Body of pancreas (tissue), 4 donors: Measurements from ENCODE around the gene SYP.

Experiments used
- CTCF ChIP-seq, 7 experiments: fragments of 450-650 bp in 4 of 7; fragments of 200-600 bp in 3 of 7; sonication (generic) in 3 of 7; IDR thresholded peaks; one replicate each; pipeline ENCODE4 v1.5.1; 2016 to 2019; ENCODE audit warnings: antibody characterized with exemption in 7 of 7
- POLR2A ChIP-seq, 3 donors: fragments of 450-650 bp; IDR thresholded peaks; one replicate each; pipeline ENCODE4 v1.6.1; 2016; ENCODE audit warnings: antibody characterized with exemption in 3 of 3, mild to moderate bottlenecking in 2 of 3

- TF ChIP-seq CTCF (IDR thresholded peaks at IDR 0.05) (no peak), POLR2A (IDR thresholded peaks at IDR 0.05) (no peak)
Measured at GRCh38 chrX:49208399-49208798, 8.4 kb upstream of the SYP start.
